AG08395 (cell line): ENCODE measurements around the gene HOXB2.

Experiments used
- DNase-seq: peaks from one replicate; pipeline ENCODE4 v3.0.0; 2012; ENCODE audit warnings: mixed read lengths, low spot score

The HOXB2 gene

DNA sequence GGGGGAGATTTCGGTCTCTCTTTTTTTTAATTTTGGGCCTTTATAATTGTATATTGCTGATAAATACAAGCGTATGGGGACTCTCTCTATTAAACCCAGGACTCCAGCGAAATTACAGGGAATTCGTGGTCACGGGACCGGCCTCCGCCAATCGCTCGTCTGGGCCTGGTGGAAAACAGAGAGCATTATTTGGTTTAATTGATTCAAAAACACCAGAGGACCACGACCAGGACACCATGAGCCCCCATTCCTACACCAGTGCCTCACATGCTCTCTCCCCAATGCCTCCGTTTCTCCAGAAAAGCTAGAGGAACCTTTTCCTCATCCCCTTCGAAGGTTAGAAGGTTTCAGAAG is at the start of gene HOXB2:
Gene HOXB2, minus strand, starts transcription at position 88 of the 354 bp plus-strand sequence. CDS start 198 bp downstream, outside the sequence.
- no peak for DNase-seq

DNA sequence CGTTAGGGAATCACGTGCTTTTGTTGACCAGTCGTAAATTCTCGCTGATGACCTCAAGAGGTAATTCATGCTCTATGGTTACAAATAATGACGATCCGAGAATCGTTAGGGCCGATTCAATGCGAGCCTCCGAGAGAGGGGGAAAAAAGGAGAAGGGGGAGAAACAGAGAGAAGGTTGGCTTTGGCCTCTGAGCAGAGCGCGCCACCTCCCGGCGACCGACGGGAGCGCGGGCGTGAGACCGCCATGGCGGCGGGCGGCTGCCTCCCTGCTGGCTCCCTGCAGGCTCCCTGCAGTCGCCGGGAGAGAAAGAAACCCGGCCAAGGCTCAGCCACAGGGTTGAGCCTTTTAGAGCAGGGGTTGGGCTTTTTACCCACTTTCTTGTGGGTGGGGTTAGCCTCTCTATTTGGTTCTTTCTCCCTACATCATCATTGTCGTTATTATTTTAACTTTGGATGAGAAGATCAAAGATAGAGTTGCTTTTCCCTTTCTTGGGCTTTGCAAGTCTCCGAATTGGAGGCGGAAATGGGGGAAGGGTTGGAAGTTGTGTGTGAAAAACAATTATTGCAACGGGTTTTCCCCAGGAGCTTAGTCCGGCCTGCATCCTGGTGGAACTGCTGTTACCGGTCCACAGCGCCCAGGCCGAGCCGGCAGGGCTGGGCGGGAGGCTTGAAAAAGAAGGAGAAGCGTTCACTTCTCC is 49.1 kb upstream of the HOXB2 start:
- DNase-seq: peak; percentile 81

DNA sequence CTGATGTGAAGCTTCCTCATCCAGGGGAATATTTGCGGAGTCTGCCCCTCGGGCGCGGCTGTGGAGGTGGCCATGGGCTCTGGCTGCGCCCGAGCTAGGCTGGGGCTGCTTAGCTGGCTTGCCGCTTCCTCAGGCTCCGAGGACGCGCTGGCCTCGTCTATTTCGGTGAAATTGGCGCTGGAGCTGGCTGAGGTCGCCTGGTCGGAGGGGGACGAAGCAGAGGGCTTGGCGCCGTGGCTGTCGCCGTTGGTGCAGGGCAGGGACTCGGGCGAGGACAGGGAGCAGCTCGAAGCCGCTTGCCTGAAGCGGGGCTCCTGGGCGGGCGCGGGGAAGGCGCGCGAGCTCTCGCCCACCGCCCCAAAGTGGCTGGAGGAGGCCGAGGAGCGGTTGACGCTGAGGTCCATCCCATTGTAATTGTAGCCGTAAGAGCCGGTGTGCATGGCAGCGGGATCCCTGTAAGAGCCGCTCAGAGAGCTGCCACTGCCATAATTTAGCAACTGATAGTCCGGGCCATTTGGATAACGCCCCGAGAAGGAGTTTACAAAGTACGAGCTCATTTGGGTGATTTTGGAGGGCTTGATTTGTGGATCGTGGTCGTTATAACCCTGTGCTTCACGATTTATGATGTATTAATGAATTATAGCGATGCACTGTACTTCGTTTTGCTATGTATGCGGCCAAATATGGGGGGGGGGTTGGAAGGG is 48.4 kb upstream of the HOXB2 start, which contains the start of gene HOXB5:
Gene HOXB5, minus strand, starts transcription at position 654 of the 704 bp plus-strand sequence. Its CDS starts 97 bp downstream, at position 557.
- DNase-seq: no peak

DNA sequence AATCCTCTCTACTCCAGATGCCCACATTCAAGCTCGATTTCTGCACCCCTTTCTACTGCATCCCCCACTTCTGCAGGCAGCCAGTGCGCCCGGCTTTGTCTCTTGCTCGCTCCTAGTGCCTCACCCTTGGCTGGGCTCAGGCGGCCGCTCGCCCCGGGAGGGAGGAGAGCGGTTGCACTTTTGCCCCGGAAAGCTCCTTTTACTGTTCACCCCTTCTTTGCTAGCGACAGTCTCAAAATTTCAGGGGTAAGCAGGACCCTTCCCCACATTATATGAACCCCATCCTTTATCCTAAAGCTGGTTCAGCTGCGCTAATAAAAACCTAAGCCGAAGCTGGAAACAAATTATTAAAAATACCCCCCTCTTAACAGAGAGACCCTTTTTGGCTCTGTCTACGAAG is 47.7 kb upstream of the HOXB2 start:
- no peak for DNase-seq

DNA sequence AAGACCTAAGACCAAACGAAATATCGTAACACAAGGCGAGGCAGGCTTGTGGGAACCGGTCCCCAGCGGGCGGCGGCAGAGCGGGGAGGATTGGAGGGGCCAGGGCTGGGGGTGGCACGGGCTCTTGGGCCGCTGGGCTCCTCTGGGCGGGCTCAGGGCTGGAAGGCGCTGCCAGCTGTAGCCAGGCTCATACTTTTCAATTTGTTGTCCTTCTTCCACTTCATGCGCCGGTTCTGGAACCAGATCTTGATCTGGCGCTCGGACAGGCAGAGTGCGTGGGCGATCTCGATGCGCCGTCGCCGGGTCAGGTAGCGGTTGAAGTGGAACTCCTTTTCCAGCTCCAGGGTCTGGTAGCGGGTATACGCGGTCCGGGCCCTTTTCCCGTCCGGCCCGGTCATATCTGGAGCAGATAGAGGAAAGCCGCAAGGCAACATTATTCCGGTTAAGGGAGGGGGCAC is 47.2 kb upstream of the HOXB2 start:
- no peak for DNase-seq

- DNase-seq: no peak
Measured at GRCh38 chr17:48591255-48592056, 46.5 kb upstream of the HOXB2 start.

DNA sequence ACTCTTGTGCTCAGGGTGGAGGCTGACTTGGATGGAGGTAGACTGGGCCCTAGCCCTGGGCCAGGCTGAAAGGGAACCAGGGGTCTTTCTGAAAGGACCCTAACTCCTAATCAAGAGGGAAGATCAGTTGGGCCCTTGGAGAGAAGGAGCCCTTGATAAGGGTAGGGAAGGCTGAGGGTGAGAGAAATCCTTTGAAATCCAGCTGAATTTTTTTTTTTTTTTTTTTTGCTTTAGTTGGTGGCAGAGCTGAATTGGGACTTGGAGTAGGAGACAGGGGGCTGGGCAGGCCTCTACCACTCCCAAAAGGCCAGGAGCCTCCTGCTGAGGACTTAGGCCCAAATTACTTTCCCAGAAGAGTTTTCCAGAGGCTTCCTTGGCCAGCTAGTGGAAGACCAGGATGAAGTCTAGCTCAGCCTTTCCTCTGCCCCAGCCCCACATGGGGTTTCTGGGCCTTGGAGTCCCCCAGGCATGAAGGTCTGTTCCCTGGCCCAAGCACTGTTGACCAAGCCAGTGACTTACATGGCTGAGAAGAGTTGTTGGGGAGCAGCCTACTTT is 45.8 kb upstream of the HOXB2 start:
- DNase-seq: no peak

GRCh38 chr17:48589831-48590606 is 45.1 kb upstream of the HOXB2 start, which contains the start of gene HOXB3:
HOXB3 (minus strand) TSS chr17:48590241; CDS start chr17:48552474, 37,767 bp downstream.
- DNase-seq: peak; percentile 80

GRCh38 chr17:48589060-48589830 is 44.3 kb upstream of the HOXB2 start:
- no peak for DNase-seq

- DNase-seq: no peak
Measured at GRCh38 chr17:48588528-48588927, 43.6 kb upstream of the HOXB2 start.

DNA sequence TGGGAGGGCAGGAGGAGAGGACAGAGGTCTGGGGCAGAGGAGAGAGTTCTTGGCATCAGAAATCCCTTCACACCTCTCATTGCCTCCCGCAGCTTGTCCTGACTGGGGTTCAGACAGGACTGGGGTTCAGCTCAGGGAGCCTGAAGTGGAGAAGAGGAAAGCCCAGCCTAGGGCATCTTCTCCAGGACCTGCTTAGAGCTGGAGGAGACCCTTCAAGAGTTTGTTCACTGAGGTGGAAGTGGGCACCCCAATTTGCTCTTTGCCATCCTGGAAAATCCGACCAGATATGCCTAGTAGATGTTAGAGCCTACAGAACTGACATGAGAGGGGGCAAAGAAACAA is 43.1 kb upstream of the HOXB2 start:
- DNase-seq: no peak

DNA sequence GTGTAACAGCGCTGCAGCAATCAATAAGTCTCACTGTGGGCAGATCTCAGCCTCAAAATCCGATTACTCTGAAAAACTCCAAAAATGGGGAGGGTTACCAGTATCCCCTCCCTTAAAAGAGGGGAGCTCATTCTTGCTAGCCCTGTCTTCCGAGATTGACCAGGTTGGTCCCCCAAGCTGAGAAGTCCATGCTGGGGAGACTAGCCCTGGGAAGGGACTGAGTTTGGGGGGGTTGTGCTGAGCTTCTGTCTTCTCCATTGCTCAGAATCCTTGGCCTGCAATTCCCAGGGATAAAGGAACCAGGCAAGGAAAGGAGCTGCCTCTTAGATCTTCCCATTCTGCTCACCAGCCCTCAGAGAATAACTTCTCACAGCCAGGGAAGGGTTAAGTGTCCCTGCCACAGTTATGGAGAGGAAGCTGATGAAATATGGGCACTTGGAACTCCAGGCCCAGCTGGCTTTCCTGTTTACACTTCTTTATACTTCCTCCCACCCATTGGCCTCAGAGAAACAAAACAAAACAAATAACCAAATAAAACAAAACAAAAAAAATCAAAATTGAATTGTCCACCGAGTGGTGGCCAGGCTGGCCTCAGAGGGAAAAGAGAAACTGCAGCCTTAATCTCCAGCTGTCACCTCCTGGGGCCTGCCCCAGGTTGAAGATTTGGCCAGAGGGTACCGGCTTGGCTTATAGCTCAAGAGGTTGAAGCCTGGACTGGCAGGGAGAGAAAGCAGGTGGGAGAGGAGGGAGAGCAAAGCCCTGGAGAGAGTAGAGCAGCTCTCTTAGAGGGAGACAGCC is 42.6 kb upstream of the HOXB2 start:
- no peak for DNase-seq

GRCh38 chr17:48586355-48587258 is 41.7 kb upstream of the HOXB2 start:
- no peak for DNase-seq

DNA sequence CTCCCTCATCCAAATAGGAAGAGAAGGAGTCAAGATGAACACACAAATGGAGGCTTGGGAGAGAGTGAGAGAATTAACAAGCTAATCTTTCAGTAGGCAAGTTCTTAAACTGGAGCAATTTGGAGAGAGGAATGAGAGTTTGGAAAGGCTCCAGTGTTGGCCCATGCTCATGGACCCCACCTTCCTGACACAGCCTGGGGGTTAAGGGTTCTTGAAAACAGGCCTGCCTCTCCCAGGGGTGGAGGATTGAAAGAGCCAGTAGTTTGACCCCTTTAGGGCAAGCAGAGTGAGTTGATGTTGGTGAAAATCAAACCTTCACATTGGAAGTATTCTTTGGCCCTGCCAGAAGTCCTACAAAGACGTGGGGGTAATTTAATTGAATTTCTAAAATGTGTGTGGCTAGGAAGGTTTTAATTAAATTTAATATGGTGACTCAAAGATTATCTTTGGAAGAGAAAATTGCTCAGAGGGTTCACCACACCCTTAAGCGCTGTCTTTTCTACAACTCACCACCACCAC is 39.4 kb upstream of the HOXB2 start:
- no peak for DNase-seq

- DNase-seq: no peak
Measured at GRCh38 chr17:48583708-48584222, 38.9 kb upstream of the HOXB2 start.

DNA sequence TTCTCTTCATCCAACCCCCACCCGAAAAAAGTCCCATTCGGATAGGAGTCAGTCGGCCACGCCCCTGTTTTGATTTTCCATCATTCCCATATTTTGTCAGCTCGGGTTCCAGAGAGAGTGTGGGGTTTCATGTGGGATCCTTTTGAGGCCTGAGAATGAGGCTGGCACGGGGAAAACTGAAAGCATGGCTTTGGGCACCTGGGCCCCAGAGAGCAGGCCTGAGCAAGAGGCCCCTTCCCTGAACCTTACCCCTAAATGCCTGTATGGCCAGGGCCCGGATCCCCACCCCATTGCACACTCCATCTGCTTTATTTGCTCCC is 37.8 kb upstream of the HOXB2 start:
- DNase-seq: no peak

- no peak for DNase-seq
Measured at GRCh38 chr17:48579760-48580554, 35.0 kb upstream of the HOXB2 start.

GRCh38 chr17:48579471-48579759 is 34.5 kb upstream of the HOXB2 start:
- DNase-seq: no peak
